ENCODE results near the gene PDE1A. TPM values are rescaled to one million over a fixed set of nuclear protein-coding genes. Genes with fewer than 3 reads are reported as not detected.
A peak's percentile ranks its signal among the peaks of the same experiment; 100 is the strongest.

Gene PDE1A
- total RNA-seq, 6 experiments from 2014 or later: 0.58 to 2.2 (median 1.4) TPM

DNA sequence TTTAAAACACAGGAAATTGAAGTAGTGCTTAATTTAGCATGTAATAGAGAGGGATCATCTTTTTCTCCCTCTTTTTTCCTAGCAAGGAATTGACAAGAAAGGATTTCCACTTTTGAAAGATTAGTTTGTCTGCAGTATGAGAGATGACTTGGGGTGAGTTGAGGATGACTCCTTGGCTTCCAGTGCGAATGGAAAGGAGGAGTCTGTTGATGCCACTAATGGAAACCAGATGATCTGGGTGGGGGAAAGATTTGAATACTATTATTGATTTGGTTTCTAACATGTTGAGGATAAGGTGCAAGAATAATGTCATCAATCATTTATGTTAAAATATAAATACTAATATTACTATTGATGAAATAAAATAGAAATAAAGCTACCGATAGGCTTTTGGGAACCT is 235.8 kb downstream of the PDE1A start:
- Histone ChIP-seq H3K4me1 (no peaks in the 10 kb centered on the region), H3K27me3 (no peaks in the 10 kb centered on the region), H3K27ac (no peak overlapping the region), H3K4me3 (no peak overlapping the region), H3K36me3 (no peaks in the 10 kb centered on the region), H3K9me3 (no peaks in the 10 kb centered on the region)
- no peak for DNase-seq
- intact Hi-C loops (cut with DNase I): no loop called here
- no peak for TF ChIP-seq POLR2A (IDR thresholded peaks at IDR 0.05)
- TF ChIP-seq, protein P1, sequence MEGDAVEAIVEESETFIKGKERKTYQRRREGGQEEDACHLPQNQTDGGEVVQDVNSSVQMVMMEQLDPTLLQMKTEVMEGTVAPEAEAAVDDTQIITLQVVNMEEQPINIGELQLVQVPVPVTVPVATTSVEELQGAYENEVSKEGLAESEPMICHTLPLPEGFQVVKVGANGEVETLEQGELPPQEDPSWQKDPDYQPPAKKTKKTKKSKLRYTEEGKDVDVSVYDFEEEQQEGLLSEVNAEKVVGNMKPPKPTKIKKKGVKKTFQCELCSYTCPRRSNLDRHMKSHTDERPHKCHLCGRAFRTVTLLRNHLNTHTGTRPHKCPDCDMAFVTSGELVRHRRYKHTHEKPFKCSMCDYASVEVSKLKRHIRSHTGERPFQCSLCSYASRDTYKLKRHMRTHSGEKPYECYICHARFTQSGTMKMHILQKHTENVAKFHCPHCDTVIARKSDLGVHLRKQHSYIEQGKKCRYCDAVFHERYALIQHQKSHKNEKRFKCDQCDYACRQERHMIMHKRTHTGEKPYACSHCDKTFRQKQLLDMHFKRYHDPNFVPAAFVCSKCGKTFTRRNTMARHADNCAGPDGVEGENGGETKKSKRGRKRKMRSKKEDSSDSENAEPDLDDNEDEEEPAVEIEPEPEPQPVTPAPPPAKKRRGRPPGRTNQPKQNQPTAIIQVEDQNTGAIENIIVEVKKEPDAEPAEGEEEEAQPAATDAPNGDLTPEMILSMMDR (IDR thresholded peaks at IDR 0.05): no peak
- WGBS (ENCODE audit: insufficient coverage, low coverage, low lambda C conversion rate, missing lambda C conversion rate): 74% methylated on average over 2 of the region's 2 CpGs
- ATAC-seq: no peak

DNA sequence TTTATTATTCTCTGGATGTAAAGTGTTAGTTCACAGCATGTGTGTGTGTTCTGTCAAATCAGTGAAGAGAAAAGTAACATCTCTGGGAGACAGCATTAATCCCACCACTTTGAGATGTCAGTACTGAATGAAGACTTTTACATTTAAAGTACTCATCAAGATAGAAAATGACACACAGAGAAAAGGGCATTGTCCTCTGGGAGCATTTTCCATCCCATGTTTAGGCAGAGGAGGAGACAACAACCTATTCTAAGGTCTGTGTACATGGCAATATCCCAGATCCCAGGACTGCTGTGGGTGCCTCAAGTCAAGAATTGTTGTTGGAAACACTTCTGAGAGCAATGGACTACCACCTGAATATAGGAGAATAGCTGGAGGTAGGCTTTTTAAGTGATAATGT is 239.7 kb downstream of the PDE1A start:
- Histone ChIP-seq H3K27ac (no peak overlapping the region), H3K4me1 (no peaks in the 10 kb centered on the region), H3K36me3 (no peaks in the 10 kb centered on the region), H3K9me3 (no peaks in the 10 kb centered on the region), H3K4me3 (no peak overlapping the region), H3K27me3 (no peaks in the 10 kb centered on the region)
- ATAC-seq (no peak), DNase-seq (no peak)
- TF ChIP-seq POLR2A (IDR thresholded peaks at IDR 0.05): no peak
- TF ChIP-seq, protein P1 (IDR thresholded peaks at IDR 0.05): no peak
- intact Hi-C loops (cut with DNase I): loop anchor here in 1 of 2 donors (10.0 kb wide), 1 partner anchor 468 kb away; no protein-coding TSS in a partner anchor

DNA sequence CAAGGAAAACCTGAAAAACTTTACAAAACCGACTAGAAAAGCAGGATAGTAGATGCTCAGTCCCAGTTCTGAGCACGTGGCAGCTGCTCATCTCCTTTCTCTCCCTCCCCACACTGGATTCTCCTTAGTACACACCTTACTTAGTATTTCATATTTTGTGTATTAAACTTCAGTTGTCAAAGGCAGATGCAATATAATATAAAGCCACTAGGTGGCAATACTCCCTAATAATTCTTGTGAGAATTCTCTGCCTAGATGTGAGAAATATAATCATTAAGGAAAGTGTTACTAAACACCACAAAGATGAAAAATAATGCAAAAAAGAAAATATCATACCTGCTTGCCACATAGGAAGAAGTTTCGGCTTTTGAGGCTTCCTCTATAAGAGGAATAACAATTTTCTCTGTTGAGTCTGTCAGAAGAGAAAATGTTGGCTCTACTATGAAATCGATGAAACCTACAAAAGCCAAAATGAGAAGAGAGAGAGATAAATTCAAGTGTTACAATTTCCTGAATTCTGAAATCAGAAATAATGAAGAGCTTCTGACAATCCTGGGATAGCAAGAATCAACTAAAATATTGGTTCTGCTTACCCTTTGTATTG is 240.6 kb downstream of the PDE1A start:
- Histone ChIP-seq H3K36me3 (no peaks in the 10 kb centered on the region), H3K4me3 (no peak overlapping the region), H3K27ac (no peak overlapping the region), H3K27me3 (no peaks in the 10 kb centered on the region), H3K9me3 (no peaks in the 10 kb centered on the region), H3K4me1 (no peaks in the 10 kb centered on the region)
- no peak for DNase-seq
- 25% methylated on average over 4 of the region's 4 CpGs for WGBS (ENCODE audit: insufficient coverage, low coverage, low lambda C conversion rate, missing lambda C conversion rate)
- TF ChIP-seq, protein P1 (IDR thresholded peaks at IDR 0.05): peak; percentile 75 to 84 (median 80)
- TF ChIP-seq POLR2A (IDR thresholded peaks at IDR 0.05): no peak
- intact Hi-C loops (cut with DNase I): loop anchor here in 1 of 2 donors (10.0 kb wide), 1 partner anchor 469 kb away; no protein-coding TSS in a partner anchor
- peak; percentile 49 to 73 (median 65) for ATAC-seq

DNA sequence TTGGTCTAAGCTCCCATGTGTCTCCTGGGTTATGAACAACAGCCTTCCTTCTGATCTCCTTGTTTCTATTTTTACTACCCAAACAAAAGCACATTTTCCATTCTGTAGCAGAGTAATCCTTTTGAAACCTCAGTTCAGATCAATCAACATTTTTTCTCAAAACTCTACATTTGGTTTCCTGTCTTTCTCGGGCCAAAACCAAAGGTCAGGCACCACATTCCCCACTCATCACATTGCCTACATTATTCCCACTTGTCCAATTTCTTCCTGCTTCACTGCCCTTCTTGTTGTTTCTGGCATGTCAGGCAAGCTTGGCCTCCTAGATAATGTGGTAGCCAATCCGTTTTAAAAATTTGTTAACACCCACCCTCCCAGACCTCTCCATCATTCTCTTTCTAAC is 244.4 kb downstream of the PDE1A start:
- no peaks in the 10 kb centered on the region for H3K9me3 ChIP-seq
- no peak overlapping the region for H3K4me3 ChIP-seq
- H3K27ac ChIP-seq: no peak overlapping the region
- intact Hi-C loops (cut with DNase I): loop anchor here in 1 of 2 donors (10.0 kb wide), 1 partner anchor 472 kb away; no protein-coding TSS in a partner anchor
- WGBS (ENCODE audit: insufficient coverage, low coverage, low lambda C conversion rate, missing lambda C conversion rate): 26% methylated on average over 2 of the region's 2 CpGs
- no peaks in the 10 kb centered on the region for H3K36me3 ChIP-seq
- no peaks in the 10 kb centered on the region for H3K27me3 ChIP-seq
- TF ChIP-seq, protein P1 (IDR thresholded peaks at IDR 0.05): no peak
- TF ChIP-seq POLR2A (IDR thresholded peaks at IDR 0.05): no peak
- H3K4me1 ChIP-seq: no peaks in the 10 kb centered on the region
- no peak for ATAC-seq
- DNase-seq: no peak

Data from right lobe of liver (tissue), 6 donors.